DOHH2 (cell line): ENCODE results near the gene NUP210L.

Experiments used
- CTCF ChIP-seq: fragments of 200-600 bp; sonication (generic); IDR thresholded peaks from one replicate; pipeline ENCODE4 v1.5.1; 2014; ENCODE audit warnings: antibody characterized with exemption, mild to moderate bottlenecking, low read depth, low read length; ENCODE audit not compliant: poor library complexity, severe bottlenecking
- EZH2phosphoT487 ChIP-seq: fragments of 200-600 bp; sonication (generic); IDR thresholded peaks from 2 replicates; pipeline ENCODE4 v1.6.1; 2017; ENCODE audit warnings: borderline replicate concordance, mild to moderate bottlenecking, antibody characterized with exemption, low read length, moderate library complexity, mixed read lengths

- no peak for TF ChIP-seq CTCF
- TF ChIP-seq EZH2phosphoT487, result no peak
Observed at GRCh38 chr1:154075746-154076145, 79.1 kb downstream of the NUP210L start.
